Measurements from ENCODE around the gene PRSS16. TPM values are rescaled to one million over a fixed set of nuclear protein-coding genes. Genes with fewer than 3 reads are reported as not detected.
A peak's percentile ranks its signal among the peaks of the same experiment; 100 is the strongest.

Gene PRSS16
- total and polyA plus RNA-seq, 9 of the 15 experiments (the other 6 are each of a cell fraction or from before 2014, with no cell fraction given) = 4.5 to 21.3 (median 12.1) TPM

DNA sequence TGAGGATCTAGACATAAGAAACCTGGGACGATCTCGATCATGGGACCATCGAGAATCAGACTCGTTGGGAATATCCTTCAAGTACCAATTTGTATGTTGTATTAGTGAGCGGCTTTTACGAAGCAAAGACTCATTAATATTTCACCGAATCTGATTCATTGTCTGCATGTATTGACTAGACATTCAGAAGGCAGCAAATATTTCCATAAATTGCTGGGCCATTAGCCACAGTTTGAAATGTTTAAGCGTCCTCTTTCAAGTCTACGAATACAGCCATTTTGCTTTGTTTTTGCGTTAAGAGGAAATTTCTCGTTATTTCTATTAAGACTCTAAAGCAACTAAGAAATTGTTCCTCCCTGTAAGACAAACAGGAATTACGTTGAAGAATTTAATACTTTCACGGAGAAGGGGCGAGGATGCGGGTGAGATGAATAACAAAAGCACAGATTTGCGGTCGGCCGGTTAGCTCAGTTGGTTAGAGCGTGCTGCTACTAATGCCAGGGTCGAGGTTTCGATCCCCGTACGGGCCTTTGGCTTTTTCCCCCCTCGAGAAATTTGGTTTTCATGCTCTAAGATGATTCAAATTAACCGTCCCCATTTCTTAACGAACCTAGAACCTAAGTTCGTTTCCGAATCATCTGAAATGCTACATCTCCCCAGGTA, 46.1 kb downstream of the PRSS16 start (continued):
- TF ChIP-seq ZNF407 (IDR thresholded peaks at IDR 0.05; ENCODE audit: low read depth) = peak; percentile 47; the same call in 1 of the 2 replicates
- no peak for TF ChIP-seq ZZZ3 (IDR thresholded peaks at IDR 0.05)
- TF ChIP-seq, protein P1, sequence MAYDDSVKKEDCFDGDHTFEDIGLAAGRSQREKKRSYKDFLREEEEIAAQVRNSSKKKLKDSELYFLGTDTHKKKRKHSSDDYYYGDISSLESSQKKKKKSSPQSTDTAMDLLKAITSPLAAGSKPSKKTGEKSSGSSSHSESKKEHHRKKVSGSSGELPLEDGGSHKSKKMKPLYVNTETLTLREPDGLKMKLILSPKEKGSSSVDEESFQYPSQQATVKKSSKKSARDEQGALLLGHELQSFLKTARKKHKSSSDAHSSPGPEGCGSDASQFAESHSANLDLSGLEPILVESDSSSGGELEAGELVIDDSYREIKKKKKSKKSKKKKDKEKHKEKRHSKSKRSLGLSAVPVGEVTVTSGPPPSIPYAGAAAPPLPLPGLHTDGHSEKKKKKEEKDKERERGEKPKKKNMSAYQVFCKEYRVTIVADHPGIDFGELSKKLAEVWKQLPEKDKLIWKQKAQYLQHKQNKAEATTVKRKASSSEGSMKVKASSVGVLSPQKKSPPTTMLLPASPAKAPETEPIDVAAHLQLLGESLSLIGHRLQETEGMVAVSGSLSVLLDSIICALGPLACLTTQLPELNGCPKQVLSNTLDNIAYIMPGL (CRISPR knock-in tag; IDR thresholded peaks at IDR 0.05) = 0 out of 2 replicates have a peak, but pooled peaks have one; percentile 33
- TF ChIP-seq RBM39 (optimal IDR thresholded peaks at IDR 0.05; ENCODE audit: low read depth, low read length) = no peak
- TF ChIP-seq PURB (CRISPR knock-in tag; IDR thresholded peaks at IDR 0.05; ENCODE audit: low read depth) = no peak
- TF ChIP-seq CCAR2 (IDR thresholded peaks at IDR 0.05; ENCODE audit: low read depth, low read length) = no peak
- TF ChIP-seq IFI16 (CRISPR knock-in tag; IDR thresholded peaks at IDR 0.05) = no peak
- no peak for TF ChIP-seq HOXB6 (CRISPR knock-in tag; IDR thresholded peaks at IDR 0.05; ENCODE audit: borderline replicate concordance)
- peak; percentile 33; the same call in 1 of the 2 replicates for TF ChIP-seq CHAMP1 (IDR thresholded peaks at IDR 0.05)
- TF ChIP-seq, protein P2, sequence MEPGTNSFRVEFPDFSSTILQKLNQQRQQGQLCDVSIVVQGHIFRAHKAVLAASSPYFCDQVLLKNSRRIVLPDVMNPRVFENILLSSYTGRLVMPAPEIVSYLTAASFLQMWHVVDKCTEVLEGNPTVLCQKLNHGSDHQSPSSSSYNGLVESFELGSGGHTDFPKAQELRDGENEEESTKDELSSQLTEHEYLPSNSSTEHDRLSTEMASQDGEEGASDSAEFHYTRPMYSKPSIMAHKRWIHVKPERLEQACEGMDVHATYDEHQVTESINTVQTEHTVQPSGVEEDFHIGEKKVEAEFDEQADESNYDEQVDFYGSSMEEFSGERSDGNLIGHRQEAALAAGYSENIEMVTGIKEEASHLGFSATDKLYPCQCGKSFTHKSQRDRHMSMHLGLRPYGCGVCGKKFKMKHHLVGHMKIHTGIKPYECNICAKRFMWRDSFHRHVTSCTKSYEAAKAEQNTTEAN (CRISPR knock-in tag; IDR thresholded peaks at IDR 0.05) = no peak
- TF ChIP-seq BRD4 (IDR thresholded peaks at IDR 0.05) = 0 out of 2 replicates have a peak, but pooled peaks have one; percentile 66

All from K562 (cell line).